Endothelial cell of hepatic sinusoid (primary cell): Measurements from ENCODE around the gene CDH19.
"Not testable (repeated sequence)": the region's sequence is repeated elsewhere in the genome, so short reads cannot be mapped to it uniquely, and the experiment has no call there.

Source experiments
- in situ Hi-C: cut with HindIII; loops from 2 replicates; pipeline ENCODE4 v1.10.0; 2017; ENCODE audit warnings: low sequenced_read_pairs

The CDH19 gene

GRCh38 chr18:66564236-66564635 lies 39.7 kb downstream of the CDH19 start:
- in situ Hi-C loops = no loop called here

GRCh38 chr18:66562279-66562678 lies 41.6 kb downstream of the CDH19 start:
- in situ Hi-C loops = no loop called here

GRCh38 chr18:66560094-66560493 lies 43.8 kb downstream of the CDH19 start:
- in situ Hi-C loops = no loop called here

GRCh38 chr18:66558773-66559172 lies 45.1 kb downstream of the CDH19 start:
- in situ Hi-C loops = no loop called here

GRCh38 chr18:66557091-66557490 lies 46.8 kb downstream of the CDH19 start:
- in situ Hi-C loops = no loop called here

GRCh38 chr18:66555585-66555984 lies 48.3 kb downstream of the CDH19 start:
- in situ Hi-C loops = no loop called here

GRCh38 chr18:66553824-66554223 lies 50.1 kb downstream of the CDH19 start:
- in situ Hi-C loops = no loop called here

GRCh38 chr18:66550366-66550765 lies 53.5 kb downstream of the CDH19 start:
- in situ Hi-C loops = no loop called here

- in situ Hi-C loops = no loop called here
These were observed 55.1 kb downstream of the CDH19 start for GRCh38 chr18:66548747-66549146.

- in situ Hi-C loops = no loop called here
These were observed 69.8 kb downstream of the CDH19 start for GRCh38 chr18:66534110-66534509.

- in situ Hi-C loops = no loop called here
These were observed 70.2 kb downstream of the CDH19 start for GRCh38 chr18:66533693-66534092.

- in situ Hi-C loops = no loop called here
These were observed 80.5 kb downstream of the CDH19 start for GRCh38 chr18:66523219-66523991.

- in situ Hi-C loops = no loop called here
These were observed 89.9 kb downstream of the CDH19 start for GRCh38 chr18:66513996-66514395.

GRCh38 chr18:66511792-66512191 lies 92.1 kb downstream of the CDH19 start:
- in situ Hi-C loops = no loop called here

- in situ Hi-C loops = no loop called here
These were observed 92.6 kb downstream of the CDH19 start for GRCh38 chr18:66511289-66511688.

GRCh38 chr18:66510357-66511045 lies 93.4 kb downstream of the CDH19 start:
- in situ Hi-C loops = no loop called here

- in situ Hi-C loops = no loop called here
These were observed 95.0 kb downstream of the CDH19 start for GRCh38 chr18:66508937-66509336.

- in situ Hi-C loops = no loop called here
These were observed 97.7 kb downstream of the CDH19 start for GRCh38 chr18:66506178-66506577.

- in situ Hi-C loops = no loop called here
These were observed 106.5 kb downstream of the CDH19 start for GRCh38 chr18:66497351-66497750.

- in situ Hi-C loops = no loop called here
These were observed 108.0 kb downstream of the CDH19 start for GRCh38 chr18:66495844-66496243.

- in situ Hi-C loops = no loop called here
These were observed 130.0 kb downstream of the CDH19 start for GRCh38 chr18:66473882-66474281.

GRCh38 chr18:66466184-66466583 lies 137.7 kb downstream of the CDH19 start:
- in situ Hi-C loops = not testable (repeated sequence)
